PFSK-1 (cell line): ENCODE data around the gene NT5DC1.

Source experiments
- POLR2AphosphoS5 ChIP-seq: IDR thresholded peaks from 2 replicates; pipeline ENCODE4 v1.6.1; 2012; ENCODE audit warnings: low read depth, mild to moderate bottlenecking, control low read depth, low read length, moderate library complexity
- REST ChIP-seq, 2 experiments: IDR thresholded peaks; 2 replicates each; pipeline versions ENCODE4 v1.6.1 to v1.8.0; 2011 to 2012; ENCODE audit warnings: low read depth in 2 of 2, low read length in 2 of 2, control low read depth in 1 of 2, inconsistent platforms in 1 of 2, mild to moderate bottlenecking in 1 of 2, moderate library complexity in 1 of 2; ENCODE audit not compliant: insufficient read depth in 1 of 2
- SIN3A ChIP-seq: IDR thresholded peaks from 2 replicates; pipeline ENCODE4 v1.6.1; 2012; ENCODE audit warnings: mild to moderate bottlenecking, low read length, moderate library complexity, borderline replicate concordance; ENCODE audit not compliant: insufficient read depth
- TAF1 ChIP-seq: IDR thresholded peaks from 2 replicates; pipeline ENCODE4 v1.6.1; 2012; ENCODE audit warnings: low read length, control low read depth, borderline replicate concordance; ENCODE audit not compliant: insufficient read depth

- TF ChIP-seq POLR2AphosphoS5 (no peak), TAF1 (no peak), SIN3A (no peak), REST (IDR thresholded peaks at IDR 0.05; ENCODE audit: insufficient read depth in 1 of 2, low read depth in 2 of 2, low read length in 2 of 2) (no peak)
Observed at GRCh38 chr6:116217069-116217468, 116.4 kb downstream of the NT5DC1 start.
